Astrocyte of the cerebellum (primary cell): ENCODE data around the gene SUCLG1.

Experiments used
- DNase-seq: peaks from one replicate; pipeline ENCODE4 v3.0.0-alpha.2; 2011; ENCODE audit warnings: low read depth
- H3K4me3 ChIP-seq: 2 replicates; pipeline ENCODE4 v1.5.1; 2011; ENCODE audit warnings: mild to moderate bottlenecking, low read depth, low read length, moderate library complexity
- in situ Hi-C: cut with HindIII; loops from 2 replicates; pipeline ENCODE4 v1.10.0; 2017; ENCODE audit warnings: low sequenced_read_pairs
- TF ChIP-seq, protein P1 (sequence below): IDR thresholded peaks from 2 replicates; pipeline ENCODE4 v1.5.1; 2012; ENCODE audit warnings: low read length, low read depth, moderate library complexity, mild to moderate bottlenecking; ENCODE audit errors: missing control alignments

SUCLG1 gene

DNA sequence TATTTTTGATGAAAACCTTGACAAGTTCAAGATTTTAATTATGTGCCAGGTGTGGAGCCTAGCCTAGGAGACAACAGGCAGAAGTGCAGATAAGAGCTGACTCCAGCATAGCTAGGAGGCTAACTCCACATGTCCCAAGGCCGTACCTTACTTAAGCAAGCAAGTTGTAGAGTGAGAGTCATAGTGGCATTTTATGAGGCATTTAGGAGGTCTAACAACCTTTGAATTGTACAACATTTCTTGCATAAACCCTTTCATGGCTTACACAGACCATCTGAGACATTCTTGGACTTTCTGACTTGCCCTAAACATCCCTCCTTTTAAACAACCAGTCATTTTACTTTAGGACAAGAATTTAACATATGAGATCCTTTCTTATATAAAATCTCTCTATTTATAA lies 8.3 kb upstream of the SUCLG1 start:
- in situ Hi-C loops, result no loop called here
- TF ChIP-seq, protein P1, sequence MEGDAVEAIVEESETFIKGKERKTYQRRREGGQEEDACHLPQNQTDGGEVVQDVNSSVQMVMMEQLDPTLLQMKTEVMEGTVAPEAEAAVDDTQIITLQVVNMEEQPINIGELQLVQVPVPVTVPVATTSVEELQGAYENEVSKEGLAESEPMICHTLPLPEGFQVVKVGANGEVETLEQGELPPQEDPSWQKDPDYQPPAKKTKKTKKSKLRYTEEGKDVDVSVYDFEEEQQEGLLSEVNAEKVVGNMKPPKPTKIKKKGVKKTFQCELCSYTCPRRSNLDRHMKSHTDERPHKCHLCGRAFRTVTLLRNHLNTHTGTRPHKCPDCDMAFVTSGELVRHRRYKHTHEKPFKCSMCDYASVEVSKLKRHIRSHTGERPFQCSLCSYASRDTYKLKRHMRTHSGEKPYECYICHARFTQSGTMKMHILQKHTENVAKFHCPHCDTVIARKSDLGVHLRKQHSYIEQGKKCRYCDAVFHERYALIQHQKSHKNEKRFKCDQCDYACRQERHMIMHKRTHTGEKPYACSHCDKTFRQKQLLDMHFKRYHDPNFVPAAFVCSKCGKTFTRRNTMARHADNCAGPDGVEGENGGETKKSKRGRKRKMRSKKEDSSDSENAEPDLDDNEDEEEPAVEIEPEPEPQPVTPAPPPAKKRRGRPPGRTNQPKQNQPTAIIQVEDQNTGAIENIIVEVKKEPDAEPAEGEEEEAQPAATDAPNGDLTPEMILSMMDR, result no peak
- H3K4me3 ChIP-seq, result no peak overlapping the region
- DNase-seq, result no peak

DNA sequence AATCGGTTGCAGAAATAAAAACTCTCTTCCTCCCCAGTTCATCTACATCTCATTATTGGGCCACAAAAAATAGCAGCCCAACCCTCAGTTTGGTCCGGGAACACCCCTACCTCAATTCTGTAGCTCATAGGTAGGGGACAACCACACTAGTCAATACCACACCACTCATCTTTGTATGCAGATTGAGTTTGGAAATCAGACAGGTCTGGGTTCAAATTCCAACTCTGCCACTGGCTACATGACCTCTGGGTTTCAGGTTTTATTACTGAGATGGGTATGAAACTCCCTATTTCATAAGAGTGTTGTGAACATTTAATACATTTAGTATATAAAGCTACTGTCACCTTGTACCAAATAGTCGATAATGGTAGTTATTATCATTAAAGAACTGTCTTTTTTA lies 2.2 kb upstream of the SUCLG1 start:
- TF ChIP-seq, protein P1, result no peak
- no peak for DNase-seq
- no peak overlapping the region for H3K4me3 ChIP-seq
- in situ Hi-C loops, result no loop called here

GRCh38 chr2:84460670-84461069 lies 1.6 kb upstream of the SUCLG1 start:
- in situ Hi-C loops, result no loop called here
- TF ChIP-seq, protein P1, result no peak
- no peak for DNase-seq
- H3K4me3 ChIP-seq, result no peak overlapping the region

- no peak for DNase-seq
- H3K4me3 ChIP-seq, result peak overlapping the region; percentile 97
- TF ChIP-seq, protein P1, result no peak
- in situ Hi-C loops, result no loop called here
These were observed 907 bp upstream of the SUCLG1 start for GRCh38 chr2:84459944-84460429.

DNA sequence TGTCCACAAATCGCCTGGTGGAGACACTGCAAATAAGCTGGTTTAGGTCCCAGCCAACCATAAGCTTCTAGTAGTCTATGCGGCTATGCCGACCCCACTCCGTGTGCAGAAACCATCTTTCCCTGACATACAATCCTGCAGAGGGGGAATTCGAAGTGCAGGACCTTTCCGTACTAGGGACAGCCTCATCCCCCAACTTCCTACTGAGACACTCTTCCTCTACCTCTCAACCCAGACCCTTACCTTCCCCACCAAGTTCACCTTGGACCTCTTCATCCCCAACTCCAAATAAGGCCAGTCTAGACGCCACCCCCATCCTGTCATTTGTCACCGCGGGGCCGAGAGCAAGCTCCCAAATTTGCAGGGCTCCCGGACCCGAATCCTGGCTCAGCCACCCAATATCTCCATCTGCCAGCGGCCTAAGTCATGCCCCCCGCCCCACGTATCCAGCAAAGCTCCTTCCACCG lies 496 bp downstream of the SUCLG1 start:
- in situ Hi-C loops, result no loop called here
- DNase-seq, result no peak
- peak overlapping the region; percentile 97 for H3K4me3 ChIP-seq
- TF ChIP-seq, protein P1, result peak; percentile 7

DNA sequence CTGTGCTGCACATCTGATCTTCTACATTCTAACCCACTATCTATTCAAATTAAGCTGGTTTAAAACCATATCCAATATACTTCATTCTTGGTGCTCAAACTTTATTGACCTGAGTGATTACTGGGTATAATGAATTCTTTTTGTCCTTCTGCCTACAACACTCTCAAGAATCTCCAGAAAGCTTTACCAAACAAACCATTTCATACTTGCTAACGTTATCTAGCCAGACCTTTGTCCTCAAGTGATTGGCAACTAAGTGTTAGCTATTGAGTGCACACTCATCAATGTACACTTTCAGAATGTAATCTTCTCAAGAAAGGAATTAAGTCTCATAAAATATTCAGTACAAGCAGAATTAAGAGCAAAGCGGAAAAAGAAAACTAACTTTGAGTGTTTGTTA lies 1.4 kb downstream of the SUCLG1 start:
- DNase-seq, result no peak
- in situ Hi-C loops, result no loop called here
- TF ChIP-seq, protein P1, result no peak
- no peak overlapping the region for H3K4me3 ChIP-seq
